ENCODE results near the gene GRIN2C.

Gene GRIN2C

GRCh38 chr17:74864866-74865395 is 5.2 kb upstream of the GRIN2C start:
- DNase-seq: peak in 57 of 58 donors; percentile 12 to 86 (median 63)

DNA sequence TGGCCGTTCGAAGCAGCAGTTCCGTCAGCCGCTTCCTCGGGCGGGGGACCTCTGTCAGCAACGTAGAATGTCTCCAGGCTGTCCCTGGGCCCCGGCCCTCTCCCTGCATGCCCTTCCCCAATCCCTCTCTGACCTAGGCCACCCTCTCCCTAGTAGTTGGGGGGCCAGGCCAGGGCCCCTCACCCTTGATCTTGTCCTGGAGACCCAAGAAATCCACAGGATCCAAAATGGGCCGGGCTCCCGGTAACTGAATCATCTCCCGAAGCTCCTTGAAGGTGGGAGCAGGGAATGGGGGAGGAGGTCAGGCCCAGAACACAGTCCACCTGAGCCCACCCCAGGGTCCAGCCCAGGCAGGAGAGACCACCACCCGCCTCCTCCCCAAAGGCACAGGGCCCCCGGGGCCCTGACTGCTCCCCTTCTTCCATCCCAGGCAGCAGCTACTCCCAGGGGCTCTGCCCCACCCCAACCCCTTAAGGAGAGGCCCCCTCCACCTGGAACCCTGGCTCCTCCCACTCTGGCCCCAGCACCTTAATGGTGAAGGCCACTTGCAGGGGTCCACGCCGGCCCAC is 4.7 kb upstream of the GRIN2C start:
- DNase-seq: no peak

DNA sequence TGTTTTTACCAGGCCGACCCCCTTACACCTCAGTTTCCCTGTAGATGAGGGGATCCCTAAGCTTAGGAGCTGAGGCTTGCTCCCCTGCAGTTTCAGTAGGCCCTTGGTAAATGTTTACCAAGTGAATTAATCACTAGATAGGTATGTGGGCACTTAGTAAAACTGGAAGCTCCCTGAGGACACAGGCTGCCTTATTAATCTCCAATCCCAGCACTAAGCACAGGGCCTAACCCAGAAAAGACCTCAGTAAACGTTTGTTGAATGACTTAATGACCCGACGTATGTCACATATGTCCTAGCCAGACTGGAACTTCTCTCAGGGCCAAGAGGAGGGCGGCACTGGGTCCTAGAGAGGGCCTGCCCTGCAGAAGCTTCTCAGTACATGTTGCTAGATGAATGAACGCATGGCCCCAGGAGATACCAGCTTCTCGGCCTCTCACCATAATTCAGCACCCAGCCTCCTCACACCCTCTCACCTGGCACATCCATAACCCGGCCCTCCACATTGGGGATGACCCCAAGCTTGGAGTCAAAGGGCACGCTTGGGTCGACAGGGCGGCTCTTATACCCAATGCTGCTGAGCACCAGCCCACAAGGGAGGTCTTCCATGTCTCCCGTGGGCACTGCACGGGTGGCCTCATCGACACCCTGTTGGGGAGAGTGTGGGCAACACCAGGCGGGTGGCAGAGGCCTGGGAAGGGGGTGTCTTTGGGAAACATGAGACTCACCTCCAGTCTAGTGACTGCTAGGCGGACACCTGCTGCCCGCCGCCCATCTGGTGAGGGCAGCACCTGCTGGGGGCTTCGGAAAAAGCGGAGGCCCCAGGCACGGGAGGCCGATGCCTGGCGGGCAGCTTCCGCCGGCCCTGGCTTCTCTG is 4.0 kb upstream of the GRIN2C start:
- DNase-seq: no peak

GRCh38 chr17:74862919-74863318 is 3.2 kb upstream of the GRIN2C start:
- no peak for DNase-seq

DNA sequence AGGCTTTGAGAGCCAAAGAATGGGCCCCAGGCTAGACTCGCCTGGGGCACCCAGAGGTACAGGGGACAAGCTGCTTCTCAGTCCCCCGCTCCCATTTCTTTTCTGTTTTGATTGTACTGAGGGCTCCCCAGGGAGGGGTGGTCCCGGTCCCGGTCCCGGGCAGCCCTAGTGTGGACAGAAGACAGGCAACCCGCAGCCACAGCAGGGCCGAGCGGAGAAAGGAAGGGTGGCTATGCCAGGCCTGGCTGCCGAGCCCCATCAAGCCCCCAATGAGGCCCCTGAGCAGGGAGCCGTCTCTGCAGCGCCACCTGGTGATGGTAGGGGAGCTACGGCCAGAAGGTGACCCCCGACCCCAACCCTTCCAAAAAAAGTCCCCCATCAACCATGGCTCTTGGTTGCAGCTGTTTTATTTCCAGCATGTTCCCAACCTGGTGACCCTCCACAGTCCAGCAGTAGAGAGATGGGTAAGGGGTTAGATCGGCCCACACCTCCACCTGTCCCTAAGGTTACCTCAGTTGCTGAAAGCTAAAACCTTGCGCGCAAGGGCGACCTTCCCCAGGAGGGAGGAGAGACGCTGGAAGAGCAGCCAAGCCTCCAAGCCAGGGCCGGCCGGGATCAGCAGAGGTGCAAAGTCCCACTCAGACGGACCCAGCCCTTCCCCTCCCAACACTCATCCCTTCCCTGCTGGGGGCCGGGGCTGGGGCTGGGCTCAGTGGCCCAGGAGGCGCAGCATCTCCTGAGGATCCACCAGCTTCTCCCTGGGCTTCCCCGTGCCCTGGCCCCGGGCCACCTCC is 2.6 kb upstream of the GRIN2C start:
- peak in 51 of 58 donors; percentile 14 to 76 (median 44) for DNase-seq

DNA sequence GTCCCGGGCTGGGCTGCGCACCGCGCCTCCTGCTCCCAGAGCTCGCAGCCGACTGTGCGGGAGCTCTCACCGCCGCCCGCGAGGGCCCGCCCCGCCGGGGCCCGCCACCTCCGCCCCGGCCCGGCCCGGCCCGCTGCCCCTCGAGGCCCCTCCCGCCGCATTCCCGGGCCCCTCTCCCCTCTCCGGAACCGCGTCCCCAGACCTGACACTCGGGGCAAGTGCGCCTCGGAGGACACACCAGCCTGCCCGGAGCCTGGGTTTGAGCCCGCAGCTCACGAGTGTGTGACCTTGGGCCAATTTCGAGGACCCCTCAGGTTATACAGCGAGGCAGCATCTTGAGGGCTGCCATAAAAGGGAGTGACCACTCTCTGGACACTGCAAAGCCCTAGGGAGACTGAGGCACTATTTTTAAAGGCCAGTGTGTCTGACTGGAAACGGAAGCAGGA is 2.0 kb upstream of the GRIN2C start:
- DNase-seq: no peak

DNA sequence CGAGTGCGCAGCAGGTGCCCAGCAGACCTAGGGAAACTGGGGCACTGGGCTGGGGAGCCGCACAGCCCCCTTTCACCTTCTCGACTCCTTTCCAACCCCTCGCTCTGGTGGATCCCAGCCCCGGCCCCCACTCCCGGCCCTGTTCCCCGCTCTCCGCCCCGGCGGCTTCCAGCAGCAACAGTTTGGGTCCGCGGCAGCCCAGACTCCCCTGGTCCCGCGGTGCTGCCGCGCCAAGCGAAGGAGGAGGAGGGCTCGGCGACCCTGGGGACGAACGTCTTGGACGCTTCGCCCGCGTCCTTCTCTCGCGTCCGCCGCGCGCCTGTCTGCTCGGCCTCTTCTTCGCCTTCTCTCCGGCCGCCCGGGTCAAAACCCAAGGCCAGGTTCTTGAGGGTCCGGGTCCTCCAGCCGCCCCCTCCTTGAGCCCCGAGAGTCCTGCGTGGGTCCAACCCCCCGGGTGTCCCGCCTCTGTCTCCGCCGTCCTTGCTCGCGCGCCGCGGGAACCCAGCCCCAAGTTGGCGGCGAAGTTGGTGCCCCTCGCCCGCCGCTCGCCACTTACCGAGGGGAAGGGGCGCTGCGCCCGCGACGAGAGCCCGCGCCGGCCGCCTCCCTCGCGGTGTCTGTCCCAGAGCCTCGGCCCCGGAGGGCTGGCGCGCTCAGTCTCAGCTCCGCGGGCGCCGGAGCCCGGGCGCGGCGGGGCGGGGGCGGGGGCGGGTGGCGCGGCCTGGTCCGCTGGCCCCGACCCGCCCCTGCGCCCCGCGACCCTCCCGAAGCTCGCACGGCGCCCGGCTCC is 1.4 kb upstream of the GRIN2C start:
- DNase-seq: no peak

DNA sequence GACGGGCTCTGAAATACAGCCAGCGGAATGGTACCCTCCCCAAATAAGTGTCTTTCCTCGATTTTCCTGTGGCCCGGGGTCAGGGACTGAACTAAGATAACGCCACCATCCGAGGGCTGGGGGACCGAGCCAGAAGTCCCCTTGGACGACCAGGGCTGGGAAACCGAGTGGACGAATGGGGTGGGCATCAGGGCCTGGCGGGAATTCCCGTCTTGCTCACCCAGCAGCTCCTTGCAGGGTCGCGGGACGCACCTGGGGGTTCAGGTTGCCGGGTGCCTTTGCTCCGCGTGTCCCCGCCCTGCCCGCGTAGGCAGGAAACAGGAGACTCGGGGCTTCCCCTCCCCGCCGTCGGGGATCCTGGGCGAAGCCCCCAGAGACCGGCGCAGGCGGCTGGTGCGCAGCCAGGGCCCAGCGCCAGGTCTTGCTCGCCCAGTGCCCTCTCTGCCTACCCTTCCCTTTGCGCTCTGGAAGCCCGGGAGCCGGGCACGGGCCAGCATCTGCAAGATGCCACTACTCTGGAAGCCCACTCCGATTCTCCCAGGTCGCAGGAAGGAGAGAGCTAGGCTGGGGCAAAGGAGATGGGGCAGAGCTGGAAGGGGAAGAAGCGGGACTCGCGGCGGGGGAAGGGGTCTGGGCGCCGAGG is 665 bp upstream of the GRIN2C start:
- DNase-seq: peak in 6 of 58 donors; percentile 24 to 43 (median 30)

DNA sequence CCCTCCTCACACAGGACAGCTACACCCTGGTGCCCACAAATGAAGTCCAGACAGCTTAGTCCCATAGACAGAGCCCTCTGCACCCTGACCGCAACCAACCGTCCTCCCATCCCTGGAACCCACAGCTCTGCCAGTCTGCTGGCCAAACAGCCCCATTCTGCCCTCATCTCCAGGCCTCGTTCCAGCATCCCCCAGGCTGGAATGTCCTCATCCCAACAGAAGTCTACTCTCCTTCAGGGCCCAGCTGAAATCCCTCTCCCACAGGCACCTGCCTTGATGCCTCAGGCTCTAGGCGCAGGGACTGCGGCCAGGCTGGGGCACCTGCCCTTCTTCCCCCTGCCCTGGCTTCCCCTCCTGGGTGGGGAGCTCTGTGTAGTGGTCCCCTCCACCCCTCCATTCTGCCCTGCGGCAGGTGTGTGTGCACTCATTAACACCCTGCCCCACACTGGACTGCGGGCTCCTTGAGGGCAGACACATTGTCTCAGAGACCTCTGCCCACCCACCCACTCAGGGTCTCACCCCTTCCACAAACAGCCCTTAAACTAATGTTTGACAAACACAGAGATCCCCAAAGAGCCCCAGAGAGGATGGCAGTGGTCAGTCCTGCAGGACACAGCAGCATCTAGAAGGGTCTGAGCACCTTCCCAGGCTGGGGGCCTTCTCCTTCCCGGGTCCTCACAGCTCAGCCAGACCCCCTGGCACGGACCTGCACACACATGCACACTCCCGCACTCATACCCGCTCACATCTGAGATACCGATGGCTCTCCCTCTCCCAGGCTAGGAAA is 820 bp downstream of the GRIN2C start:
- DNase-seq: no peak

GRCh38 chr17:74857191-74857590 is 2.5 kb downstream of the GRIN2C start:
- DNase-seq: no peak

- peak in 2 of 58 donors; percentile 19 to 20 for DNase-seq
These were observed 3.6 kb downstream of the GRIN2C start for GRCh38 chr17:74856112-74856511.

DNA sequence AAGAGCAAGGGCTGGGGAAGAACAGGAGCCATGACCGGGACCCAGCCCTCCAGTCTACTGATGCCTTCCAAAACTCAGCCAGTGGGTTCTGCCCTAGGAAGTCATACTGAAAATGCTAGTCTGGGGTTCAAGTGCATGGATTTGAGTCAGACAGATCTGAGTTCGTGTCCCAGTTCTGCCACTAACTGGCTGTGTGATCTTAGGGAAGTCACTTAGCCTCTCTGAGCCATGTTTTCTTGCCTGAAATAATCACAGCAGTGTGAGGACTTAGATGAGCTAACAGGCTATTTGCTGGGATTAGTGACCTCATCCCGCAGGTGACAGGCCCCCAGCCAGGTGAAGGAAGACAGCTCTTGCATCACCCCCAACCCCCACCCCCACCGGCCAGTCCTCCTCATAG is 4.4 kb downstream of the GRIN2C start:
- no peak for DNase-seq

DNA sequence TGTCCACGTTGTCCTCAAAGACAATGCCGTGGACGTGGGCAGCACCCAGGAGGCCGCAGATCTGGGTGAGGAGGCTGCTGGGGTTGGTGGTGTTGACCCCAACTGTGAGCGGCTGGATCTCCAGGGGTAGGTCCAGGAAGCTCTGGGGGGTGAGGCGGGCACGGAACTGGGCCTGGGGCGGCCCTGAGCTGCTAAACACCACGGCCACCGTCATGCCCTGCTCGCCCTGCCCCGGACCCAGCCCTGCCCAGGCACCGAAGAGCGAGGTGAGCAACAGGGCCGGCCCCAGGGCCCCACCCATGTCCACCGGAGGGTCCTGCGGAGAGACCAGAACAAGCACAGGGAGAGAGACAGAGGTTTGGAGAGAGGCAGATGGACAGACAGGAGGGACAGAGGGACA is 4.9 kb downstream of the GRIN2C start:
- no peak for DNase-seq

GRCh38 chr17:74853669-74854068 is 6.0 kb downstream of the GRIN2C start:
- no peak for DNase-seq

DNA sequence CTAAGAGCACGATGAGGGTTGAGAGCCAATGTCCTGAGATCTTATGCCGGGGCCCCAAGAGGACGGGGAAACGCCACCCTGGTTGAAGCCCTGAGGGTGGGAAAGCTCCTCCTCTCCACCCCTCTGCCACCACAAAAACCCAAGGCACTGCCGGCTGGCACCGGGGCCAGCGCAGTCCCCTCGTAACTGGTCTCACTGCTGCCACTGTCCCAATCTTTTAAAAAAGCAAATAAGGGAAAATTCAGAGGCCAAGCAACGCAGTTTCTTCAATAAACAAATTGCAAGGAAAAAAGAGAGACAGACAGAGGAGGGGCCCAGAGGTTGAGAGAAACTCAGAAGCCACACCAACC is 6.7 kb downstream of the GRIN2C start:
- no peak for DNase-seq

GRCh38 chr17:74852237-74853047 is 7.2 kb downstream of the GRIN2C start:
- no peak for DNase-seq

DNA sequence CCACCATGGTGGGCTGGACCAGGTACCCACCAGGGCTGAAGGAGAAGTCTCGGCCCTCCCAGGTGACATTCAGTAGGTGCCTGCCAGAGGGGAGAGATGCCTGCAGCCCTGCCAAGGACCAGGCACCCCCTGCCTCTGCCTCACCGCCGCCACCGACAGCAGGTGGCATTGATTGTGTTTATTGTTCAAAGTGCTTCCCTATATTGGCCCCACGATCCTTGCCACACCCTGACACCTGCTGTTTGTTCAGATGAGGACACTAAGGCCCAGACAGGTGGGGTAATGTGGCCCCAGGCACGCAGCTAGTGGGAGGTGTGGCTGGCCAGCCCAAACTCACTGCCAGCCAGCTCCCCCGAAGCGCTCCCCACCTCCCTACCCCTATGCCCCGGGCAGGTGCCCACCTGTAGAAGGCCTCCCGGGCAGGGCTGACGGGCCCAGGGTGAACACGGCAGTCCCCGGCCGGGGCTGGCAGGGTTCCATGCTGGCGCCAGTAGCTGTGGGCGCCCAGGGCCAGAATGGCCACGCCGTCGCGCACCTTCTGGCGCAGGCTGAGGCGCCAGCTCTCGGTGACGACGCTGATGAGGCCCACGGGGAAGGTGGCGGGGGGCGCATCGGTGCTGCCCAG is 8.0 kb downstream of the GRIN2C start:
- DNase-seq: no peak

- DNase-seq: no peak
These were observed 8.8 kb downstream of the GRIN2C start for GRCh38 chr17:74850914-74851313.
